Gastroesophageal sphincter (tissue), 3 donors: ENCODE measurements around the gene NKAIN4.

ENCODE experiments used
- EP300 ChIP-seq: sonication (generic); formaldehyde crosslinking; IDR thresholded peaks from one replicate; pipeline ENCODE4 v1.6.1; 2017; ENCODE audit warnings: antibody characterized with exemption, mild to moderate bottlenecking
- POLR2A ChIP-seq, 2 donors: fragments of 450-650 bp; IDR thresholded peaks; one replicate each; pipeline ENCODE4 v1.6.1; 2017; ENCODE audit warnings: antibody characterized with exemption in 2 of 2, mild to moderate bottlenecking in 2 of 2, moderate library complexity in 1 of 2
- TF ChIP-seq, protein P1 (sequence below), 4 experiments: fragments of 200-600 bp in 2 of 4; fragments of 450-650 bp in 2 of 4; sonication (generic) in 1 of 4; IDR thresholded peaks; one replicate each; pipeline ENCODE4 v1.5.1; 2017 to 2019; ENCODE audit warnings: antibody characterized with exemption in 4 of 4, mild to moderate bottlenecking in 2 of 4, moderate library complexity in 2 of 4

GRCh38 chr20:63232235-63233060 is 21.8 kb downstream of the NKAIN4 start:
- TF ChIP-seq, protein P1, sequence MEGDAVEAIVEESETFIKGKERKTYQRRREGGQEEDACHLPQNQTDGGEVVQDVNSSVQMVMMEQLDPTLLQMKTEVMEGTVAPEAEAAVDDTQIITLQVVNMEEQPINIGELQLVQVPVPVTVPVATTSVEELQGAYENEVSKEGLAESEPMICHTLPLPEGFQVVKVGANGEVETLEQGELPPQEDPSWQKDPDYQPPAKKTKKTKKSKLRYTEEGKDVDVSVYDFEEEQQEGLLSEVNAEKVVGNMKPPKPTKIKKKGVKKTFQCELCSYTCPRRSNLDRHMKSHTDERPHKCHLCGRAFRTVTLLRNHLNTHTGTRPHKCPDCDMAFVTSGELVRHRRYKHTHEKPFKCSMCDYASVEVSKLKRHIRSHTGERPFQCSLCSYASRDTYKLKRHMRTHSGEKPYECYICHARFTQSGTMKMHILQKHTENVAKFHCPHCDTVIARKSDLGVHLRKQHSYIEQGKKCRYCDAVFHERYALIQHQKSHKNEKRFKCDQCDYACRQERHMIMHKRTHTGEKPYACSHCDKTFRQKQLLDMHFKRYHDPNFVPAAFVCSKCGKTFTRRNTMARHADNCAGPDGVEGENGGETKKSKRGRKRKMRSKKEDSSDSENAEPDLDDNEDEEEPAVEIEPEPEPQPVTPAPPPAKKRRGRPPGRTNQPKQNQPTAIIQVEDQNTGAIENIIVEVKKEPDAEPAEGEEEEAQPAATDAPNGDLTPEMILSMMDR (IDR thresholded peaks at IDR 0.05), result no peak
- TF ChIP-seq POLR2A (IDR thresholded peaks at IDR 0.05), result no peak
- TF ChIP-seq EP300, result no peak
